Left colon (tissue), 2 donors: Measurements from ENCODE around the gene MCF2L. TPM values are rescaled to one million over a fixed set of nuclear protein-coding genes. Genes with fewer than 3 reads are reported as not detected.

ENCODE experiments used
- ATAC-seq: fragments of 200-7000 bp; cut with Tn5 transposase; one replicate; pipeline ENCODE4 v1.9.1; 2020; ENCODE audit warnings: mild to moderate bottlenecking, moderate library complexity
- DNase-seq, 2 donors: peaks; one replicate each; pipeline ENCODE4 v3.0.0-alpha.2; 2020
- intact Hi-C, 2 donors: fragments of 100-400 bp; cut with DNase I in 1 of 2; cut with micrococcal nuclease in 1 of 2; formaldehyde crosslinking; loops; one replicate each; pipeline versions ENCODE4 v1.11.2 to v1.14.0; 2022; cut with DNase I, micrococcal nuclease
- total RNA-seq, 2 donors: library from RNA; stranded (reverse); fragmentation: NEBNext Ultra II Directional; extraction: Animal tissue kit (Norgen Biotek cat#: 25700); gene quantifications; one replicate each; pipeline ENCODE4 v1.2.1, GENCODE V29; 2021
- donor health status: DM: no; HTN: no; CAD: no.
- donor health status: DM: yes; HTN: yes; CAD: no.

The MCF2L gene
- total RNA-seq, 2 donors from 2014 or later = 86.9 to 101 TPM

DNA sequence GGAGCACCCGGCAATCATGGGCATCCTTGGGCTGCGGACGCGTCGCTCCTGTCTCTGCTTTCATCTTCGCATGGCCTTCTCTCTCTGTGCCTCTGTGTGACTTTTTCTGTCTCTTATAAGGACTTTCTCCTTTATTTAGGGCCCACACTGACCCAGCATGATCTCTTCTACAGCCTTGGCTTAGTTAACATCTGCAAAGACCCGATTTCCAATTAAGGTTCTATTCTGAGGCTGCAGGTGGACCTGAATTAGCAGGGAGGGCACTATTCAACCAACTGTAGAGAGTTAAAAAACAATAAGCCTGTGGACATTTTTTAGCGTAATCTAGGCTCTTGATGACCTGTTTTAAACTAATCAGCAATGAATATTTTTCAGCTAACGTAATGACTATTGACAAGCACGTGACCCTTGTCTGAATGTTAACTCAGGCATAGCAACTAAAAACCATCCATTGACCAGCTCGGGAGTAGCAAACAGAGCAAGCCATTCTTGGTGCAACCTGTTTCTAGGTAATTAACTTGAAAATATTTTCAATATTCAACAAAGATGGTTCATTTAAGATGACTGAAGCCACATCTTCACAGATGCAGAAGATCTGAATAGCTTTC lies 168.8 kb downstream of the MCF2L start:
- intact Hi-C loops = no loop called here
- ATAC-seq (no peak), DNase-seq (no peak)

DNA sequence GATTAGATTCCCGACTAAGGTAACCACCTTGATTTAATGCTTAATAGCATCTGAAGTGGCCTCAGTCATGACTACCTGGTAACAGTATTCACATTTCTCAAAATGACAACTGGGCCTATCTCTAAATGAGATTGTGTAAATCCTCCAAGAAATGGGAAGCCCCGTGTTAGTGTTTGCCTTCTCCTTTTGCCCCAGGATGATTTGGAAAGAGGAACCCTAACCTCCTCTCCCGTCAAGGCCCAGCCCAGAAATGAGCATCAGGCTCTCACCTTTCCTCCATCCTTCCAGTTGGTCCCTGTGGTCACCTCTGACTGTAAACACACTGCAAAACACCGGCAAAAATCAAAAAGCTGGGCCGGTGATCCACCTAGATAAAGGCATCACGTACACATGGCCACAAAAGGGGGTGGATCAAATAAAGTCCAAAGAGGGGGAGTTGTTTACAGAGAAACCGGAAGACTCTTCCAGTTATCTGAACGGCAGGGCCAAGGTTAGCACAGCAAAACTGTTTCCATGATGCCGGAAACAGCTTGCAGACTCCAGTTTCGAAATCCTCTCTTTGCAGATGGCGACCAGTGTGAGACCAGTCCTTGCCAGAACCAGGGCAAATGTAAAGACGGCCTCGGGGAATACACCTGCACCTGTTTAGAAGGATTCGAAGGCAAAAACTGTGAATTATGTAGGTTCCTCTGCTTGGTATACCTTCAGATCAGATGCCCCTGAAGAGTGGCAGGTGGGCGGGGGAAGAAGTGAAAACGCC lies 170.0 kb downstream of the MCF2L start:
- intact Hi-C loops = no loop called here
- DNase-seq (peak in 1 of 2 donors; percentile 2), ATAC-seq (no peak)

- intact Hi-C loops = no loop called here
- ATAC-seq (no peak), DNase-seq (no peak)
Measured at GRCh38 chr13:113139577-113139976, 170.6 kb downstream of the MCF2L start.

- DNase-seq (peak in 1 of 2 donors; percentile 15), ATAC-seq (no peak)
- intact Hi-C loops = no loop called here
Measured at GRCh38 chr13:113140677-113141600, 171.9 kb downstream of the MCF2L start.

- ATAC-seq = no peak
- DNase-seq = peak in 1 of 2 donors; percentile 17
- intact Hi-C loops = no loop called here
Measured at GRCh38 chr13:113141601-113141970, 172.6 kb downstream of the MCF2L start.

- DNase-seq = no peak
- intact Hi-C loops = no loop called here
- no peak for ATAC-seq
Measured at GRCh38 chr13:113142876-113143275, 173.9 kb downstream of the MCF2L start.

GRCh38 chr13:113143466-113144254 lies 174.6 kb downstream of the MCF2L start:
- intact Hi-C loops = no loop called here
- no peak for ATAC-seq
- DNase-seq = no peak

- ATAC-seq (no peak), DNase-seq (no peak)
- intact Hi-C loops = no loop called here
Measured at GRCh38 chr13:113144255-113144629, 175.2 kb downstream of the MCF2L start.

DNA sequence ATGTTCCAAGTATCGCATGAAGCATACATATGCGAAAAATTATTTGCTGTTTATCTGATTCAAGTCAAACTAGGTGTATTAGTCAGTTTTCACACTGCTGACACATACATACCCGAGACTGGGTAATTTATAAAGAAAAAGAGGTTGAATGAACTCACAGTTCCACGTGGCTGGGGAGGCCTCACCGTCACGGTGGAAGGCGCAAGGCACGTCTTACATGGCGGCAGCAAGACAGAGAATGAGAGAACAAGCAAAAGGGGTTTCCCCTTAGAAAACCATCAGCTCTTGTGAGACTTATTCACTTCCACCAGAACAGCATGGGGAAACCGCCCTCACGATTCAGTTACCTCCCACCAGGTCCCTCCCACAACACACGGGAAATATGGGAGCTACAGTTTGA lies 176.5 kb downstream of the MCF2L start:
- no peak for ATAC-seq
- intact Hi-C loops = no loop called here
- DNase-seq = no peak

GRCh38 chr13:113145911-113146598 lies 177.0 kb downstream of the MCF2L start:
- DNase-seq = no peak

DNA sequence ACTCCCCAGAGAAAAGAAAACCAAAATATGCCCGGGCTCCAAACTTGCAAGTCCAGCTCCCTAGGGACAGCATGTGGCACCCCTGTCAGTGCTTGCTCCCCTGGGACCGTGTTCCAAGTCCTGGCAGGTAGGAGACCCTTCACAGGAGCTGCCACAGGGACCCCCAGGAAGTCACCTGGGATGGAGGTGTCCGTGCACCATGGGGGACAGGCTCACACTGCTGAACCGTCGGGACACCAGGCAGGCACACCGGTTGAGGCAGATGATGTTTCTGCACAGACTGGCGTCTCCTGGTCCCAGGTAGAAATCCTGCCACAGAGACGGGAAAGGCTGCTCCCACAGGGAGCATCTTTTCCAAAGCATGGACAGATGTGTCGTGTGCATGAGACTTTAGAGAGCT lies 177.7 kb downstream of the MCF2L start:
- ATAC-seq = no peak
- no peak for DNase-seq
- intact Hi-C loops = no loop called here

More at GRCh38 chr13:113145911-113146598, 177.0 kb downstream of the MCF2L start:
- intact Hi-C loops = no loop called here
- no peak for ATAC-seq

DNA sequence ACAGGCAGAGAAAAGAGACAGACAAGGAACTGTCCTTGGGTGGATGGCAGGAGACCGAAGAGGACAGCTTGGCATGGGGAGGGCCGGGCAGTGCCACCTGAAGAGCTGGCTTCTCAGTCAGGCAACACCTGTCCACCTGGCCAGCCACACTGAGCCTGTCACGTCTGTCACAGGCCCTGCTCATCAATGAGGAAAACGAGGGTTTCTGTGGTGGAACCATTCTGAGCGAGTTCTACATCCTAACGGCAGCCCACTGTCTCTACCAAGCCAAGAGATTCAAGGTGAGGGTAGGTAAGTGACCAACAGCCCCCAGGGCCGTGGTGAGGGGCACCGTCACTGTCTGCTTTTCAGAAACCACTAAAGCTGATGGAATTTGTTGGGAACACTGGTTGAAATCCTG lies 178.2 kb downstream of the MCF2L start:
- no peak for DNase-seq
- no peak for ATAC-seq

GRCh38 chr13:113148407-113148806 lies 179.4 kb downstream of the MCF2L start:
- DNase-seq = no peak
- no peak for ATAC-seq
- intact Hi-C loops = no loop called here

More for the DNA sequence above, 178.2 kb downstream of the MCF2L start:
- intact Hi-C loops = no loop called here

- intact Hi-C loops = no loop called here
- no peak for DNase-seq
- no peak for ATAC-seq
Measured at GRCh38 chr13:113148940-113149503, 180.0 kb downstream of the MCF2L start.
